ENCODE measurements around the gene TMEM250. TPM values are rescaled to one million over a fixed set of nuclear protein-coding genes. Genes with fewer than 3 reads are reported as not detected.

The TMEM250 gene
- total RNA-seq, 2 donors from 2014 or later: 38.9 to 40.1 TPM

GRCh38 chr9:136142414-136142796 lies 23.7 kb upstream of the TMEM250 start:
- no peak for ATAC-seq (ENCODE audit: insufficient number of reproducible peaks, low FRiP score, low read depth)
- H3K36me3 ChIP-seq: no peaks in the 10 kb centered on the region
- no peaks in the 10 kb centered on the region for H3K27me3 ChIP-seq (replicated peaks; ENCODE audit: insufficient read depth)
- no peak overlapping the region for H3K4me3 ChIP-seq
- no peak overlapping the region for H3K27ac ChIP-seq
- no peaks in the 10 kb centered on the region for H3K9me3 ChIP-seq
- H3K4me1 ChIP-seq (ENCODE audit: control insufficient read depth in 1 of 2, low read depth in 2 of 2): no peaks in the 10 kb centered on the region
- TF ChIP-seq CTCF (IDR thresholded peaks at IDR 0.05): no peak
- no peak for DNase-seq (ENCODE audit: low spot score)

GRCh38 chr9:136141682-136142413 lies 23.2 kb upstream of the TMEM250 start:
- H3K36me3 ChIP-seq: no peaks in the 10 kb centered on the region

GRCh38 chr9:136140966-136141365 lies 22.3 kb upstream of the TMEM250 start:
- ATAC-seq (ENCODE audit: insufficient number of reproducible peaks, low FRiP score, low read depth) (no peak), DNase-seq (ENCODE audit: low spot score) (no peak)
- H3K4me3 ChIP-seq: no peak overlapping the region
- H3K27ac ChIP-seq: no peak overlapping the region
- H3K4me1 ChIP-seq (ENCODE audit: control insufficient read depth in 1 of 2, low read depth in 2 of 2): no peaks in the 10 kb centered on the region
- no peak for TF ChIP-seq CTCF (IDR thresholded peaks at IDR 0.05)
- H3K27me3 ChIP-seq (replicated peaks; ENCODE audit: insufficient read depth): no peaks in the 10 kb centered on the region
- no peaks in the 10 kb centered on the region for H3K36me3 ChIP-seq
- H3K9me3 ChIP-seq: no peaks in the 10 kb centered on the region

More at GRCh38 chr9:136141682-136142413, 23.2 kb upstream of the TMEM250 start:
- Histone ChIP-seq H3K9me3 (no peaks in the 10 kb centered on the region), H3K27ac (no peak overlapping the region), H3K4me1 (ENCODE audit: control insufficient read depth in 1 of 2, low read depth in 2 of 2) (no peaks in the 10 kb centered on the region), H3K4me3 (no peak overlapping the region), H3K27me3 (replicated peaks; ENCODE audit: insufficient read depth) (no peaks in the 10 kb centered on the region)
- DNase-seq (ENCODE audit: low spot score) (no peak), ATAC-seq (ENCODE audit: insufficient number of reproducible peaks, low FRiP score, low read depth) (no peak)
- TF ChIP-seq CTCF (IDR thresholded peaks at IDR 0.05): no peak

- H3K9me3 ChIP-seq: no peaks in the 10 kb centered on the region
- no peaks in the 10 kb centered on the region for H3K27me3 ChIP-seq (replicated peaks; ENCODE audit: insufficient read depth)
- ATAC-seq (ENCODE audit: insufficient number of reproducible peaks, low FRiP score, low read depth) (no peak), DNase-seq (ENCODE audit: low spot score) (no peak)
- no peaks in the 10 kb centered on the region for H3K36me3 ChIP-seq
- no peak overlapping the region for H3K27ac ChIP-seq
- no peak for TF ChIP-seq CTCF (IDR thresholded peaks at IDR 0.05)
- H3K4me1 ChIP-seq (ENCODE audit: control insufficient read depth in 1 of 2, low read depth in 2 of 2): no peaks in the 10 kb centered on the region
- H3K4me3 ChIP-seq: no peak overlapping the region
Observed at GRCh38 chr9:136140046-136140445, 21.4 kb upstream of the TMEM250 start.

- no peak for TF ChIP-seq CTCF (IDR thresholded peaks at IDR 0.05)
- Histone ChIP-seq H3K4me3 (no peak overlapping the region), H3K36me3 (no peaks in the 10 kb centered on the region), H3K4me1 (ENCODE audit: control insufficient read depth in 1 of 2, low read depth in 2 of 2) (peaks cover 0 to 2% of the 10 kb centered on the region in 2 donors), H3K9me3 (no peaks in the 10 kb centered on the region), H3K27ac (no peak overlapping the region), H3K27me3 (replicated peaks; ENCODE audit: insufficient read depth) (peaks cover under 1% of the 10 kb centered on the region)
- no peak for ATAC-seq (ENCODE audit: insufficient number of reproducible peaks, low FRiP score, low read depth)
- DNase-seq (ENCODE audit: low spot score): no peak
Observed at GRCh38 chr9:136138566-136138965, 19.9 kb upstream of the TMEM250 start.

Data from thoracic aorta (tissue), 2 donors.